NCI-H526 treated with DMSO at 0.1 percent for 48 hours (cell line): ENCODE measurements around the gene CELF6.

Experiments used
- DNase-seq: peaks from one replicate; lab custom pipeline; 2025; lab: John Stamatoyannopoulos, UW

Gene CELF6

GRCh38 chr15:72271895-72272212 lies 48.1 kb downstream of the CELF6 start:
- peak; percentile 14 for DNase-seq

- no peak for DNase-seq
Measured at GRCh38 chr15:72271221-72271620, 48.7 kb downstream of the CELF6 start.

GRCh38 chr15:72269739-72270138 lies 50.2 kb downstream of the CELF6 start:
- no peak for DNase-seq

- no peak for DNase-seq
Measured at GRCh38 chr15:72265031-72265430, 54.9 kb downstream of the CELF6 start.

- no peak for DNase-seq
Measured at GRCh38 chr15:72252663-72253299, 67.2 kb downstream of the CELF6 start.

GRCh38 chr15:72249142-72249810 lies 70.7 kb downstream of the CELF6 start:
- DNase-seq: no peak

- DNase-seq: no peak
Measured at GRCh38 chr15:72248514-72248913, 71.4 kb downstream of the CELF6 start.

GRCh38 chr15:72242775-72243370 lies 77.1 kb downstream of the CELF6 start:
- no peak for DNase-seq

- no peak for DNase-seq
Measured at GRCh38 chr15:72239652-72240051, 80.3 kb downstream of the CELF6 start.

GRCh38 chr15:72238586-72238985 lies 81.4 kb downstream of the CELF6 start:
- no peak for DNase-seq

GRCh38 chr15:72237853-72238224 lies 82.1 kb downstream of the CELF6 start:
- DNase-seq: no peak

- DNase-seq: no peak
Measured at GRCh38 chr15:72237029-72237852, 82.7 kb downstream of the CELF6 start.

GRCh38 chr15:72236381-72237003 lies 83.5 kb downstream of the CELF6 start:
- no peak for DNase-seq

- DNase-seq: no peak
Measured at GRCh38 chr15:72235298-72235697, 84.7 kb downstream of the CELF6 start.
